LNCAP (cell line): ENCODE data around the gene SMARCD1.

Source experiments
- CTCF ChIP-seq: fragments of 450-650 bp; IDR thresholded peaks from 2 replicates; pipeline ENCODE4 v1.5.1; 2017; ENCODE audit warnings: mild to moderate bottlenecking

The SMARCD1 gene

GRCh38 chr12:50145439-50145838 is 60.3 kb downstream of the SMARCD1 start:
- TF ChIP-seq CTCF: no peak

GRCh38 chr12:50147281-50147680 is 62.1 kb downstream of the SMARCD1 start:
- TF ChIP-seq CTCF: no peak

- no peak for TF ChIP-seq CTCF
Observed at GRCh38 chr12:50149311-50149710, 64.2 kb downstream of the SMARCD1 start.
